Activated CD4-positive, alpha-beta memory T cell treated with anti-CD3 and anti-CD28 coated beads, Interleukin-2, amount 10 ng/mL, durations not matched to agents 7 days and 5 days (primary cell): ENCODE measurements around the gene LPP. TPM values are rescaled to one million over a fixed set of nuclear protein-coding genes. Genes with fewer than 3 reads are reported as not detected.

Experiments used
- CTCF ChIA-PET: fragments of 350-600 bp; sonication (Branson Sonifier 250); formaldehyde crosslinking; loops from one replicate; lab custom pipeline; 2021; ENCODE audit warnings: antibody characterized with exemption, inconsistent platforms; lab: Charles Lee
- POLR2A ChIA-PET: fragments of 350-600 bp; sonication (Branson Sonifier 250); formaldehyde crosslinking; loops from one replicate; lab custom pipeline; 2021; ENCODE audit warnings: antibody characterized with exemption; lab: Charles Lee
- DNase-seq: peaks from one replicate; pipeline ENCODE4 v3.0.0-alpha.2; 2020
- H3K27ac Mint-ChIP-seq: one replicate; pipeline ENCODE4 v1.8.0; 2021; ENCODE audit warnings: mild to moderate bottlenecking, mixed read lengths
- H3K27me3 Mint-ChIP-seq: one replicate; pipeline ENCODE4 v1.8.0; 2021; ENCODE audit warnings: mixed read lengths
- H3K36me3 Mint-ChIP-seq: one replicate; pipeline ENCODE4 v1.8.0; 2021; ENCODE audit warnings: low read depth, mixed read lengths
- H3K4me1 Mint-ChIP-seq: one replicate; pipeline ENCODE4 v1.8.0; 2021; ENCODE audit warnings: mixed read lengths
- H3K4me3 Mint-ChIP-seq: one replicate; pipeline ENCODE4 v1.8.0; 2021; ENCODE audit warnings: mild to moderate bottlenecking, mixed read lengths
- H3K9me3 Mint-ChIP-seq: one replicate; pipeline ENCODE4 v1.8.0; 2021; ENCODE audit warnings: mixed read lengths
- total RNA-seq, 2 experiments: library from RNA; stranded (reverse); gene quantifications; one replicate each; pipeline ENCODE4 v1.2.3, GENCODE V29; 2021

The LPP gene
- total RNA-seq, 2 experiments from 2014 or later = 51.4 to 52.4 TPM

- Mint-ChIP-seq H3K27me3 (no peaks in the 10 kb centered on the region), H3K27ac (no peak overlapping the region), H3K9me3 (peaks cover 4% of the 10 kb centered on the region), H3K4me1 (peaks cover 32% of the 10 kb centered on the region), H3K4me3 (no peak overlapping the region), H3K36me3 (peaks cover 23% of the 10 kb centered on the region)
- CTCF ChIA-PET = interaction anchor here (1.0 to 2.3 kb wide), 2 partner anchors 516 to 520 kb away, joined by 5 to 6 read pairs; no protein-coding TSS in a partner anchor
- no peak for DNase-seq
- POLR2A ChIA-PET = no interaction called here
These were observed 102.8 kb downstream of the LPP start for GRCh38 chr3:188256758-188257157.

GRCh38 chr3:188257384-188258026 is 103.5 kb downstream of the LPP start:
- no peak for DNase-seq
- Mint-ChIP-seq H3K4me1 (peaks cover 32% of the 10 kb centered on the region), H3K27ac (no peak overlapping the region), H3K9me3 (peaks cover 4% of the 10 kb centered on the region), H3K27me3 (no peaks in the 10 kb centered on the region), H3K4me3 (no peak overlapping the region), H3K36me3 (peaks cover 19% of the 10 kb centered on the region)
- ChIA-PET POLR2A (no interaction called here), CTCF (no interaction called here)

GRCh38 chr3:188259191-188259590 is 105.2 kb downstream of the LPP start:
- Mint-ChIP-seq H3K27me3 (no peaks in the 10 kb centered on the region), H3K4me3 (no peak overlapping the region), H3K9me3 (no peaks in the 10 kb centered on the region), H3K27ac (no peak overlapping the region), H3K36me3 (peaks cover 9% of the 10 kb centered on the region), H3K4me1 (peaks cover 20% of the 10 kb centered on the region)
- POLR2A ChIA-PET = no interaction called here
- DNase-seq = no peak
- CTCF ChIA-PET = interaction anchor here (1.0 to 1.1 kb wide), 2 partner anchors 10 to 521 kb away, joined by 3 read pairs; no protein-coding TSS in a partner anchor

GRCh38 chr3:188259596-188259995 is 105.6 kb downstream of the LPP start:
- Mint-ChIP-seq H3K4me3 (no peak overlapping the region), H3K27ac (no peak overlapping the region), H3K27me3 (no peaks in the 10 kb centered on the region), H3K9me3 (no peaks in the 10 kb centered on the region), H3K36me3 (peaks cover 9% of the 10 kb centered on the region), H3K4me1 (peaks cover 17% of the 10 kb centered on the region)
- ChIA-PET POLR2A (no interaction called here), CTCF (interaction anchor here (1.1 kb wide), 1 partner anchor 11 kb away, joined by 3 read pairs; no protein-coding TSS in a partner anchor)
- DNase-seq = no peak

GRCh38 chr3:188261011-188261410 is 107.1 kb downstream of the LPP start:
- Mint-ChIP-seq H3K36me3 (peaks cover 4% of the 10 kb centered on the region), H3K27ac (no peak overlapping the region), H3K27me3 (no peaks in the 10 kb centered on the region), H3K9me3 (no peaks in the 10 kb centered on the region), H3K4me3 (no peak overlapping the region), H3K4me1 (peaks cover 17% of the 10 kb centered on the region)
- ChIA-PET CTCF (interaction anchor here (0.8 to 1.1 kb wide), 3 partner anchors 502 to 520 kb away, joined by 3 to 5 read pairs (median 5); no protein-coding TSS in a partner anchor), POLR2A (no interaction called here)
- no peak for DNase-seq

- Mint-ChIP-seq H3K9me3 (no peaks in the 10 kb centered on the region), H3K27me3 (no peaks in the 10 kb centered on the region), H3K4me1 (peaks cover 7% of the 10 kb centered on the region), H3K36me3 (peaks cover 4% of the 10 kb centered on the region), H3K27ac (no peak overlapping the region), H3K4me3 (no peak overlapping the region)
- ChIA-PET POLR2A (no interaction called here), CTCF (no interaction called here)
- no peak for DNase-seq
These were observed 108.5 kb downstream of the LPP start for GRCh38 chr3:188262488-188262887.

- peaks cover 4% of the 10 kb centered on the region for H3K36me3 Mint-ChIP-seq
- H3K27ac Mint-ChIP-seq = no peak overlapping the region
- peaks cover under 1% of the 10 kb centered on the region for H3K4me1 Mint-ChIP-seq
- DNase-seq = no peak
- no peak overlapping the region for H3K4me3 Mint-ChIP-seq
- CTCF ChIA-PET = interaction anchor here (2.2 kb wide), 1 partner anchor 524 kb away, joined by 7 read pairs; no protein-coding TSS in a partner anchor
- no peaks in the 10 kb centered on the region for H3K27me3 Mint-ChIP-seq
- no peaks in the 10 kb centered on the region for H3K9me3 Mint-ChIP-seq
- POLR2A ChIA-PET = no interaction called here
These were observed 109.1 kb downstream of the LPP start for GRCh38 chr3:188262913-188263683.

- Mint-ChIP-seq H3K4me1 (no peaks in the 10 kb centered on the region), H3K4me3 (no peak overlapping the region), H3K27ac (no peak overlapping the region), H3K9me3 (no peaks in the 10 kb centered on the region), H3K27me3 (no peaks in the 10 kb centered on the region), H3K36me3 (no peaks in the 10 kb centered on the region)
- ChIA-PET POLR2A (no interaction called here), CTCF (interaction anchor here (2.2 kb wide), 1 partner anchor 525 kb away, joined by 7 read pairs; no protein-coding TSS in a partner anchor)
- DNase-seq = no peak
These were observed 110.6 kb downstream of the LPP start for GRCh38 chr3:188264226-188265207.

- Mint-ChIP-seq H3K9me3 (no peaks in the 10 kb centered on the region), H3K4me1 (peaks cover 2% of the 10 kb centered on the region), H3K4me3 (no peak overlapping the region), H3K27me3 (no peaks in the 10 kb centered on the region), H3K27ac (no peak overlapping the region), H3K36me3 (no peaks in the 10 kb centered on the region)
- no peak for DNase-seq
- POLR2A ChIA-PET = interaction anchor here (1.3 kb wide), 1 partner anchor 31 kb away, joined by 3 read pairs; no protein-coding TSS in a partner anchor
- CTCF ChIA-PET = no interaction called here
These were observed 112.8 kb downstream of the LPP start for GRCh38 chr3:188266562-188267274.

GRCh38 chr3:188267790-188268335 is 113.9 kb downstream of the LPP start:
- ChIA-PET CTCF (interaction anchor here (0.7 kb wide), 1 partner anchor 16 kb away, joined by 3 read pairs; no protein-coding TSS in a partner anchor), POLR2A (no interaction called here)
- no peaks in the 10 kb centered on the region for H3K27me3 Mint-ChIP-seq
- H3K4me1 Mint-ChIP-seq = peaks cover 6% of the 10 kb centered on the region
- H3K9me3 Mint-ChIP-seq = no peaks in the 10 kb centered on the region
- H3K4me3 Mint-ChIP-seq = no peak overlapping the region
- H3K27ac Mint-ChIP-seq = no peak overlapping the region
- DNase-seq = no peak
- H3K36me3 Mint-ChIP-seq = no peaks in the 10 kb centered on the region

- POLR2A ChIA-PET = no interaction called here
- H3K4me1 Mint-ChIP-seq = peaks cover 8% of the 10 kb centered on the region
These were observed 114.4 kb downstream of the LPP start for GRCh38 chr3:188268336-188268735.

GRCh38 chr3:188269040-188269439 is 115.1 kb downstream of the LPP start:
- no peaks in the 10 kb centered on the region for H3K27me3 Mint-ChIP-seq
- POLR2A ChIA-PET = no interaction called here
- no peaks in the 10 kb centered on the region for H3K9me3 Mint-ChIP-seq
- no peaks in the 10 kb centered on the region for H3K36me3 Mint-ChIP-seq
- H3K4me3 Mint-ChIP-seq = no peak overlapping the region
- no peak overlapping the region for H3K27ac Mint-ChIP-seq
- no peak for DNase-seq
- CTCF ChIA-PET = no interaction called here
- H3K4me1 Mint-ChIP-seq = peaks cover 8% of the 10 kb centered on the region

More at GRCh38 chr3:188268336-188268735, 114.4 kb downstream of the LPP start:
- no peak for DNase-seq
- H3K36me3 Mint-ChIP-seq = no peaks in the 10 kb centered on the region
- H3K27me3 Mint-ChIP-seq = no peaks in the 10 kb centered on the region
- CTCF ChIA-PET = interaction anchor here (0.7 kb wide), 1 partner anchor 16 kb away, joined by 3 read pairs; no protein-coding TSS in a partner anchor
- no peaks in the 10 kb centered on the region for H3K9me3 Mint-ChIP-seq
- no peak overlapping the region for H3K27ac Mint-ChIP-seq
- H3K4me3 Mint-ChIP-seq = no peak overlapping the region
